IMR-90 (cell line): ENCODE results near the gene CUX1. TPM values are rescaled to one million over a fixed set of nuclear protein-coding genes. Genes with fewer than 3 reads are reported as not detected.

Source experiments
- ATAC-seq: fragments of 200-7000 bp; cut with Tn5 transposase; 2 replicates; pipeline ENCODE4 v1.9.1; 2020; ENCODE audit warnings: low read depth, mild to moderate bottlenecking, moderate library complexity
- BruUV-seq: library from RNA; stranded (reverse); fragments of 400-500 nt; replicated peaks from 2 replicates; lab custom pipeline; 2021; lab: Mats Ljungman, UMichigan
- CTCF ChIA-PET: fragments of 300-600 bp; formaldehyde crosslinking; extraction: SDS; loops from one replicate; lab custom pipeline; 2021; ENCODE audit warnings: antibody characterized with exemption; lab: Yijun Ruan, JAX
- POLR2A ChIA-PET: fragments of 300-600 bp; sonication (Branson Sonifier 250); formaldehyde crosslinking; loops from one replicate; lab custom pipeline; 2022; ENCODE audit warnings: antibody characterized with exemption; ENCODE audit not compliant: unreplicated experiment; lab: Charles Lee
- DNase-seq: peaks from one replicate; pipeline ENCODE4 v3.0.0; 2013
- H2AFZ ChIP-seq: replicated peaks from 2 replicates; pipeline ENCODE3; 2013; ENCODE audit warnings: low read length, mild to moderate bottlenecking; ENCODE audit not compliant: poor library complexity
- H2AK5ac ChIP-seq: 2 replicates; pipeline ENCODE4 v1.6.1; 2013; ENCODE audit warnings: low read depth, low read length, inconsistent platforms
- H2AK9ac ChIP-seq: replicated peaks from 2 replicates; pipeline ENCODE3; 2013; ENCODE audit warnings: mild to moderate bottlenecking, low read depth, low read length, moderate library complexity; ENCODE audit not compliant: poor library complexity
- H2BK120ac ChIP-seq: 2 replicates; pipeline ENCODE4 v1.6.1; 2013; ENCODE audit warnings: low read depth, low read length, inconsistent platforms
- H2BK15ac ChIP-seq: 3 replicates; pipeline ENCODE4 v1.6.1; 2013; ENCODE audit warnings: low read depth, low read length, inconsistent platforms
- H2BK20ac ChIP-seq: 2 replicates; pipeline ENCODE4 v1.6.1; 2013; ENCODE audit warnings: low read depth, mild to moderate bottlenecking, inconsistent platforms, low read length, moderate library complexity
- H2BK5ac ChIP-seq: 2 replicates; pipeline ENCODE4 v1.6.1; 2013; ENCODE audit warnings: mild to moderate bottlenecking, low read depth, low read length, inconsistent platforms; ENCODE audit not compliant: poor library complexity, severe bottlenecking
- H3K14ac ChIP-seq: replicated peaks from 2 replicates; pipeline ENCODE4 v1.6.1; 2013; ENCODE audit warnings: low read depth, low read length, inconsistent platforms
- H3K18ac ChIP-seq: 2 replicates; pipeline ENCODE4 v1.6.1; 2013; ENCODE audit warnings: low read depth, low read length, control low read depth
- H3K23ac ChIP-seq: 2 replicates; pipeline ENCODE4 v1.6.1; 2013; ENCODE audit warnings: low read depth, low read length, inconsistent platforms
- H3K27ac ChIP-seq: 2 replicates; pipeline ENCODE4 v1.5.1; 2013; ENCODE audit warnings: mild to moderate bottlenecking, control low read depth, low read length; ENCODE audit not compliant: insufficient read depth
- H3K27me3 ChIP-seq: 2 replicates; pipeline ENCODE4 v1.6.1; 2013; ENCODE audit warnings: low read length; ENCODE audit not compliant: control insufficient read depth, insufficient read depth
- H3K36me3 ChIP-seq: 2 replicates; pipeline ENCODE4 v1.6.1; 2013; ENCODE audit warnings: low read length, mixed read lengths; ENCODE audit not compliant: control insufficient read depth, insufficient read depth
- H3K4ac ChIP-seq: 2 replicates; pipeline ENCODE4 v1.6.1; 2013; ENCODE audit warnings: low read depth, low read length, inconsistent platforms
- H3K4me1 ChIP-seq: 2 replicates; pipeline ENCODE4 v1.6.1; 2013; ENCODE audit warnings: low read length, mixed read lengths; ENCODE audit not compliant: control insufficient read depth, insufficient read depth
- H3K4me2 ChIP-seq: 2 replicates; pipeline ENCODE4 v1.6.1; 2013; ENCODE audit warnings: low read depth, mild to moderate bottlenecking, control low read depth, low read length, moderate library complexity
- H3K4me3 ChIP-seq: 2 replicates; pipeline ENCODE4 v1.5.1; 2013; ENCODE audit warnings: low read depth, mild to moderate bottlenecking, control low read depth, low read length, moderate library complexity; ENCODE audit not compliant: insufficient read depth
- H3K56ac ChIP-seq: 2 replicates; pipeline ENCODE4 v1.6.1; 2013; ENCODE audit warnings: low read length, inconsistent platforms; ENCODE audit not compliant: insufficient read depth; ENCODE audit errors: extremely low read depth
- H3K79me1 ChIP-seq, 2 experiments: 2 replicates each; pipeline ENCODE4 v1.6.1; 2013; ENCODE audit warnings: low read length in 2 of 2, inconsistent platforms in 1 of 2, low read depth in 1 of 2
- H3K9ac ChIP-seq: 2 replicates; pipeline ENCODE4 v1.6.1; 2013; ENCODE audit warnings: low read depth, low read length, control low read depth
- H3K9me1 ChIP-seq: 2 replicates; pipeline ENCODE4 v1.6.1; 2013; ENCODE audit warnings: low read length, inconsistent platforms; ENCODE audit not compliant: insufficient read depth
- H3K9me3 ChIP-seq: 2 replicates; pipeline ENCODE4 v1.6.1; 2013; ENCODE audit warnings: low read length; ENCODE audit not compliant: control insufficient read depth, insufficient read depth
- H4K20me1 ChIP-seq: 2 replicates; pipeline ENCODE4 v1.6.1; 2013; ENCODE audit warnings: low read length, inconsistent platforms; ENCODE audit not compliant: insufficient read depth
- H4K5ac ChIP-seq: 2 replicates; pipeline ENCODE4 v1.6.1; 2013; ENCODE audit warnings: mild to moderate bottlenecking, low read depth, low read length, control low read depth
- H4K8ac ChIP-seq, 2 experiments: 2 replicates each; pipeline ENCODE4 v1.6.1; 2013; ENCODE audit warnings: low read depth in 2 of 2, low read length in 2 of 2, control low read depth in 1 of 2, inconsistent platforms in 1 of 2
- H4K91ac ChIP-seq: 2 replicates; pipeline ENCODE4 v1.6.1; 2013; ENCODE audit warnings: low read depth, low read length, inconsistent platforms; ENCODE audit not compliant: insufficient read depth
- BHLHE40 ChIP-seq: fragments of 150-350 bp; IDR thresholded peaks from 2 replicates; pipeline ENCODE4 v1.6.1; 2016; ENCODE audit warnings: mild to moderate bottlenecking, low read depth, low read length
- CTCF ChIP-seq: conservative IDR thresholded peaks from 2 replicates; pipeline ENCODE4 v1.5.1; 2012; ENCODE audit warnings: mild to moderate bottlenecking, low read depth, low read length, improper control_type of control experiment
- MXI1 ChIP-seq: IDR thresholded peaks from 2 replicates; pipeline ENCODE4 v1.6.1; 2012; ENCODE audit warnings: low read depth, mild to moderate bottlenecking, low read length, moderate library complexity, borderline replicate concordance
- NFE2L2 ChIP-seq: fragments of 150-350 bp; IDR thresholded peaks from 2 replicates; pipeline ENCODE4 v1.6.1; 2016; ENCODE audit warnings: low read depth, mild to moderate bottlenecking, low read length
- POLR2A ChIP-seq: IDR thresholded peaks from 2 replicates; pipeline ENCODE4 v1.6.1; 2012; ENCODE audit warnings: mild to moderate bottlenecking, low read depth, low read length
- RCOR1 ChIP-seq: IDR thresholded peaks from 2 replicates; pipeline ENCODE4 v1.6.1; 2012; ENCODE audit warnings: mild to moderate bottlenecking, low read length, improper control_type of control experiment; ENCODE audit not compliant: insufficient replicate concordance
- USF2 ChIP-seq: fragments of 150-350 bp; IDR thresholded peaks from 2 replicates; pipeline ENCODE4 v1.6.1; 2017; ENCODE audit warnings: mild to moderate bottlenecking, antibody characterized with exemption, low read length, low read depth
- WGBS, 2 experiments: methylation state at CpG; one replicate each; pipeline versions ENCODE4 v1.1.5 to v1.1.7; 2013; ENCODE audit warnings: missing lambda C conversion rate in 2 of 2; ENCODE audit not compliant: insufficient read length in 1 of 2; ENCODE audit errors: extremely low coverage in 2 of 2; 5-methylcytosine and 5-hydroxymethylcytosine counted together
- dilution Hi-C: fragments of 300-500 bp; cut with HindIII; formaldehyde crosslinking; loops from one replicate; pipeline ENCODE4 v1.14.3; 2018; ENCODE audit warnings: low sequenced_read_pairs; ENCODE audit not compliant: unreplicated experiment
- in situ Hi-C: fragments of 300-500 bp; cut with MboI; formaldehyde crosslinking; loops from 3 replicates; pipeline ENCODE4 v1.14.3; 2019; ENCODE audit warnings: low sequenced_read_pairs, inconsistent platforms, mixed read lengths
- intact Hi-C: fragments of 100-400 bp; cut with micrococcal nuclease; formaldehyde crosslinking; loops from 2 replicates; pipeline ENCODE4 v1.10.0; 2022
- polyA plus RNA-seq, 3 experiments: library from polyadenylated mRNA; depleted of rRNA; stranded (reverse); fragments of >200 nt; gene quantifications; 2 replicates each; pipeline ENCODE4 v1.2.3, GENCODE V29; 2012; ENCODE audit warnings: low replicate concordance in 1 of 3
- total RNA-seq: library from RNA; depleted of rRNA; stranded (reverse); fragments of >200 nt; gene quantifications from 2 replicates; pipeline ENCODE4 v1.2.3, GENCODE V29; 2012

CUX1 gene
- total and polyA plus RNA-seq, 2 of the 4 experiments (the other 2 are of a cell fraction): 19.7 to 46.4 TPM

- no peak for ATAC-seq
- no peak overlapping the region for H3K14ac ChIP-seq
- H4K20me1 ChIP-seq: peaks cover 6% of the 10 kb centered on the region; the same call in 1 of the 2 replicates
- H2BK20ac ChIP-seq: no peak overlapping the region
- no peaks in the 10 kb centered on the region for H3K27me3 ChIP-seq
- intact Hi-C loops: no loop called here
- H2AFZ ChIP-seq: no peak overlapping the region
- H4K8ac ChIP-seq: no peak overlapping the region
- no TSS peak for BruUV-seq
- in situ Hi-C loops: no loop called here
- no peak overlapping the region for H4K91ac ChIP-seq
- H3K36me3 ChIP-seq: no peaks in the 10 kb centered on the region
- ChIA-PET POLR2A (no interaction called here), CTCF (no interaction called here)
- peaks cover 12% of the 10 kb centered on the region for H3K4me1 ChIP-seq
- no peak overlapping the region for H2AK5ac ChIP-seq
- peaks cover 4% of the 10 kb centered on the region; the same call in 1 of the 2 replicates for H3K9me1 ChIP-seq
- WGBS, 2 experiments: 90% methylated on average over 2 of the region's 10 CpGs; no CpG with 5 or more reads in 1 of the 2 experiments
- DNase-seq: no peak
- no peak overlapping the region for H3K4me2 ChIP-seq
- no peaks in the 10 kb centered on the region for H3K79me1 ChIP-seq
- H2AK9ac ChIP-seq: peak overlapping the region; percentile 3
- no peak overlapping the region for H3K4ac ChIP-seq
- H3K9me3 ChIP-seq: no peaks in the 10 kb centered on the region
- H4K5ac ChIP-seq: no peak overlapping the region
- no peak overlapping the region for H3K9ac ChIP-seq
- no peak overlapping the region for H2BK120ac ChIP-seq
- TF ChIP-seq CTCF (no peak), POLR2A (no peak), RCOR1 (no peak), NFE2L2 (no peak), MXI1 (no peak), BHLHE40 (no peak), USF2 (no peak)
- no peak overlapping the region for H3K18ac ChIP-seq
- H3K56ac ChIP-seq: no peak overlapping the region
- no peak overlapping the region for H2BK5ac ChIP-seq
- no peak overlapping the region for H3K4me3 ChIP-seq
- dilution Hi-C loops: no loop called here
- no peak overlapping the region for H2BK15ac ChIP-seq
- no peak overlapping the region for H3K27ac ChIP-seq
- no peak overlapping the region for H3K23ac ChIP-seq
Observed at GRCh38 chr7:102275123-102275703, 457.8 kb downstream of the CUX1 start.
